ENCODE data around the gene SLCO2A1. TPM values are rescaled to one million over a fixed set of nuclear protein-coding genes. Genes with fewer than 3 reads are reported as not detected.

SLCO2A1 gene
- total RNA-seq, 1 donor from 2014 or later = 0.07 TPM

- Histone ChIP-seq H3K4me3 (no peak overlapping the region), H3K27ac (no peak overlapping the region), H3K4me2 (no peak overlapping the region), H3K9me3 (ENCODE audit: low read depth) (no peaks in the 10 kb centered on the region), H3K9ac (no peak overlapping the region), H3K4me1 (peaks cover 7% of the 10 kb centered on the region), H3K79me2 (ENCODE audit: low read depth) (no peaks in the 10 kb centered on the region), H3F3A (ENCODE audit: low read depth) (no peaks in the 10 kb centered on the region), H3K36me3 (no peaks in the 10 kb centered on the region), H3K27me3 (no peaks in the 10 kb centered on the region), H2AFZ (replicated peaks) (no peak overlapping the region), H4K20me1 (ENCODE audit: low read depth) (no peaks in the 10 kb centered on the region)
- no peak overlapping the region for H3K4me3 Mint-ChIP-seq
- H3K9me3 Mint-ChIP-seq = no peaks in the 10 kb centered on the region
- H3K27ac Mint-ChIP-seq = no peak overlapping the region
- DNase-seq (ENCODE audit: low spot score) = no peak
- H3K4me1 Mint-ChIP-seq = peaks cover 6% of the 10 kb centered on the region
- H3K36me3 Mint-ChIP-seq = no peaks in the 10 kb centered on the region
- no peaks in the 10 kb centered on the region for H3K27me3 Mint-ChIP-seq (ENCODE audit: insufficient read depth, low read depth)
- no peak for TF ChIP-seq EZH2 (IDR thresholded peaks at IDR 0.05)
- peak; percentile 8 for TF ChIP-seq CTCF (IDR thresholded peaks at IDR 0.05)
Observed at GRCh38 chr3:133964547-133964946, 65.2 kb downstream of the SLCO2A1 start.

GRCh38 chr3:133963657-133964396 is 65.9 kb downstream of the SLCO2A1 start:
- H3K4me1 ChIP-seq = peaks cover 7% of the 10 kb centered on the region
- H3K4me3 Mint-ChIP-seq = no peak overlapping the region
- TF ChIP-seq CTCF (IDR thresholded peaks at IDR 0.05) = no peak
- no peak for TF ChIP-seq EZH2 (IDR thresholded peaks at IDR 0.05)
- TF ChIP-seq EZH2phosphoT487 (IDR thresholded peaks at IDR 0.05) = no peak
- H4K20me1 ChIP-seq (ENCODE audit: low read depth) = no peaks in the 10 kb centered on the region
- no peaks in the 10 kb centered on the region for H3K27me3 Mint-ChIP-seq (ENCODE audit: insufficient read depth, low read depth)
- H3K9me3 Mint-ChIP-seq = no peaks in the 10 kb centered on the region
- H2AFZ ChIP-seq (replicated peaks) = no peak overlapping the region
- H3K79me2 ChIP-seq (ENCODE audit: low read depth) = no peaks in the 10 kb centered on the region
- H3K36me3 Mint-ChIP-seq = no peaks in the 10 kb centered on the region
- no peaks in the 10 kb centered on the region for H3F3A ChIP-seq (ENCODE audit: low read depth)
- no peak overlapping the region for H3K9ac ChIP-seq
- no peak for DNase-seq (ENCODE audit: low spot score)
- no peaks in the 10 kb centered on the region for H3K9me3 ChIP-seq (ENCODE audit: low read depth)
- H3K36me3 ChIP-seq = no peaks in the 10 kb centered on the region
- no peak overlapping the region for H3K27ac Mint-ChIP-seq
- no peak overlapping the region for H3K4me2 ChIP-seq
- H3K27me3 ChIP-seq = no peaks in the 10 kb centered on the region
- H3K4me3 ChIP-seq = no peak overlapping the region
- peaks cover 6% of the 10 kb centered on the region for H3K4me1 Mint-ChIP-seq
- no peak overlapping the region for H3K27ac ChIP-seq

- no peaks in the 10 kb centered on the region for H3F3A ChIP-seq (ENCODE audit: low read depth)
- H3K9me3 ChIP-seq (ENCODE audit: low read depth) = no peaks in the 10 kb centered on the region
- H2AFZ ChIP-seq (replicated peaks) = no peak overlapping the region
- peaks cover 7% of the 10 kb centered on the region for H3K4me1 ChIP-seq
- Mint-ChIP-seq H3K27me3 (ENCODE audit: insufficient read depth, low read depth) (no peaks in the 10 kb centered on the region), H3K27ac (no peak overlapping the region), H3K36me3 (no peaks in the 10 kb centered on the region), H3K4me3 (no peak overlapping the region), H3K4me1 (peaks cover 6% of the 10 kb centered on the region), H3K9me3 (no peaks in the 10 kb centered on the region)
- H4K20me1 ChIP-seq (ENCODE audit: low read depth) = no peaks in the 10 kb centered on the region
- H3K36me3 ChIP-seq = no peaks in the 10 kb centered on the region
- no peak overlapping the region for H3K9ac ChIP-seq
- no peaks in the 10 kb centered on the region for H3K79me2 ChIP-seq (ENCODE audit: low read depth)
- no peak overlapping the region for H3K4me3 ChIP-seq
- TF ChIP-seq CTCF (IDR thresholded peaks at IDR 0.05) (no peak), EZH2 (IDR thresholded peaks at IDR 0.05) (no peak), EZH2phosphoT487 (IDR thresholded peaks at IDR 0.05) (no peak)
- H3K27ac ChIP-seq = no peak overlapping the region
- no peak overlapping the region for H3K4me2 ChIP-seq
- no peak for DNase-seq (ENCODE audit: low spot score)
- no peaks in the 10 kb centered on the region for H3K27me3 ChIP-seq
Observed at GRCh38 chr3:133962849-133963248, 66.9 kb downstream of the SLCO2A1 start.

Data from neural progenitor cell (in vitro differentiated cells).